Testis (tissue), 2 donors: ENCODE measurements around the gene MLST8.

Experiments
- CTCF ChIP-seq, 3 experiments: fragments of 450-650 bp in 2 of 3; fragments of 200-600 bp in 1 of 3; sonication (generic) in 1 of 3; IDR thresholded peaks; one replicate each; pipeline ENCODE4 v1.5.1; 2016 to 2019; ENCODE audit warnings: antibody characterized with exemption in 3 of 3, mild to moderate bottlenecking in 2 of 3, moderate library complexity in 1 of 3
- POLR2A ChIP-seq: fragments of 450-650 bp; IDR thresholded peaks from one replicate; pipeline ENCODE4 v1.6.1; 2017; ENCODE audit warnings: antibody characterized with exemption, mild to moderate bottlenecking, moderate library complexity

- TF ChIP-seq CTCF (IDR thresholded peaks at IDR 0.05) (no peak), POLR2A (no peak)
Measured at GRCh38 chr16:2184346-2184745, 20.9 kb upstream of the MLST8 start.
